IPS DF 19.7 (cell line): ENCODE results near the gene TDRD9.

Experiments
- DNase-seq: peaks from one replicate; pipeline ENCODE4 v3.0.0-alpha.2; 2013; ENCODE audit warnings: low read depth, low spot score

TDRD9 gene

GRCh38 chr14:104090071-104090748 is 162.0 kb downstream of the TDRD9 start:
- DNase-seq: no peak

- DNase-seq: no peak
Observed at GRCh38 chr14:104091061-104091926, 163.0 kb downstream of the TDRD9 start.

GRCh38 chr14:104091927-104092771 is 163.9 kb downstream of the TDRD9 start:
- no peak for DNase-seq

- DNase-seq: no peak
Observed at GRCh38 chr14:104092931-104093365, 164.7 kb downstream of the TDRD9 start.

GRCh38 chr14:104093366-104094055 is 165.3 kb downstream of the TDRD9 start:
- DNase-seq: no peak

- no peak for DNase-seq
Observed at GRCh38 chr14:104094056-104094708, 165.9 kb downstream of the TDRD9 start.

- no peak for DNase-seq
Observed at GRCh38 chr14:104094709-104095425, 166.6 kb downstream of the TDRD9 start.

GRCh38 chr14:104095426-104096310 is 167.4 kb downstream of the TDRD9 start:
- DNase-seq: no peak

GRCh38 chr14:104096318-104096717 is 168.1 kb downstream of the TDRD9 start:
- no peak for DNase-seq

- DNase-seq: no peak
Observed at GRCh38 chr14:104096751-104097700, 168.8 kb downstream of the TDRD9 start.

- no peak for DNase-seq
Observed at GRCh38 chr14:104098272-104099095, 170.2 kb downstream of the TDRD9 start.

GRCh38 chr14:104099096-104100041 is 171.1 kb downstream of the TDRD9 start:
- no peak for DNase-seq

- no peak for DNase-seq
Observed at GRCh38 chr14:104100171-104101085, 172.2 kb downstream of the TDRD9 start.

GRCh38 chr14:104101086-104101621 is 172.9 kb downstream of the TDRD9 start:
- DNase-seq: no peak
